ENCODE results near the gene TFDP1. TPM values are rescaled to one million over a fixed set of nuclear protein-coding genes. Genes with fewer than 3 reads are reported as not detected.

Gene TFDP1
- total RNA-seq, 1 donor from 2014 or later = 49.4 TPM

DNA sequence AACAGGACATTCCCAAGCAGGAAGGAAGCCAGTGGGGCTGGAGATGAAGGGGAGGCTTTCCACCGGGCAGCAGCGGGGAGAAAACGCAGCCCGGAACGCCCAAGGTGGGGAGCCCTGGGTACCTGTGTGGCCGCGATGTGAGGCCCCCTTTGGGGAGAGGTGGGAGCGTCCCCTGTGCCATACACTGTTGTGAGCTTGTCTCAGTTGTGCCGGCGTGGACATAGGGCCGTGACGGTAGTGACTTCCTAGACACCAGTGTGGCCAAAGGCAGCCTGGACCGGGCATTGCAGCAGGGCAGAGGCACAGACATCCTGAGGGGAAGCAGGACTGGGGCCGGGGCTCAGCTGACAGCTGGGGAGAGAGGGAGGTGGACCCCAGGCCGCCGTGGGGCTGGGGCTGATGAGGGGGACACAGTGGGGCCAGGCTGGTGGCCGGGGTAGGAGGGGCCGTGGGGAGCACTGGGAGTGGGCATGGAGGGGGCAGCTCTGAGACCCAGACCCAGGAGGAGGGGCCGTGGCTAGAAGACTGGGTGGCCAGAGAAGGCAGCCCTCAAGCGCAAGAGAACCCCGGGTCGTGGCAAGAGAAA lies 38.5 kb upstream of the TFDP1 start:
- TF ChIP-seq CTCF (IDR thresholded peaks at IDR 0.05; ENCODE audit: insufficient read depth, low read depth, low read length) (no peak), EZH2 (IDR thresholded peaks at IDR 0.05; ENCODE audit: insufficient read depth, low read length) (no peak)
- peaks cover 70% of the 10 kb centered on the region for H3K79me2 ChIP-seq (ENCODE audit: insufficient read depth, low read length)
- peaks cover 37% of the 10 kb centered on the region for H3K4me1 ChIP-seq (ENCODE audit: insufficient read depth, low read length)
- H3K4me2 ChIP-seq (ENCODE audit: low read length) = peak overlapping the region; percentile 89
- no peak overlapping the region for H3K27ac ChIP-seq (ENCODE audit: low read depth, low read length)
- no peak for FAIRE-seq
- Mint-ChIP-seq H3K27me3 (ENCODE audit: low read depth, unreplicated experiment) (no peaks in the 10 kb centered on the region), H3K27ac (ENCODE audit: unreplicated experiment) (peak overlapping the region; percentile 26), H3K4me3 (ENCODE audit: unreplicated experiment) (peak overlapping the region; percentile 27), H3K9me3 (ENCODE audit: unreplicated experiment) (peaks cover 3% of the 10 kb centered on the region), H3K4me1 (ENCODE audit: low read depth, unreplicated experiment) (peaks cover 11% of the 10 kb centered on the region), H3K36me3 (ENCODE audit: low read depth, unreplicated experiment) (peaks cover 14% of the 10 kb centered on the region)
- H2AFZ ChIP-seq (ENCODE audit: low read depth, low read length) = no peak overlapping the region
- no peaks in the 10 kb centered on the region for H3K27me3 ChIP-seq (ENCODE audit: insufficient read depth, low read length)
- H3K9ac ChIP-seq (ENCODE audit: low read length) = no peak overlapping the region
- H3K36me3 ChIP-seq (ENCODE audit: insufficient read depth, low read length) = peaks cover 2% of the 10 kb centered on the region
- H3K4me3 ChIP-seq (ENCODE audit: insufficient read depth, low read depth, low read length) = no peak overlapping the region
- H3K9me3 ChIP-seq (ENCODE audit: insufficient read depth, low read depth, low read length) = peaks cover 4% of the 10 kb centered on the region
- H4K20me1 ChIP-seq (ENCODE audit: insufficient read depth, low read length) = peaks cover 69% of the 10 kb centered on the region
- DNase-seq (ENCODE audit: low read depth) = no peak

DNA sequence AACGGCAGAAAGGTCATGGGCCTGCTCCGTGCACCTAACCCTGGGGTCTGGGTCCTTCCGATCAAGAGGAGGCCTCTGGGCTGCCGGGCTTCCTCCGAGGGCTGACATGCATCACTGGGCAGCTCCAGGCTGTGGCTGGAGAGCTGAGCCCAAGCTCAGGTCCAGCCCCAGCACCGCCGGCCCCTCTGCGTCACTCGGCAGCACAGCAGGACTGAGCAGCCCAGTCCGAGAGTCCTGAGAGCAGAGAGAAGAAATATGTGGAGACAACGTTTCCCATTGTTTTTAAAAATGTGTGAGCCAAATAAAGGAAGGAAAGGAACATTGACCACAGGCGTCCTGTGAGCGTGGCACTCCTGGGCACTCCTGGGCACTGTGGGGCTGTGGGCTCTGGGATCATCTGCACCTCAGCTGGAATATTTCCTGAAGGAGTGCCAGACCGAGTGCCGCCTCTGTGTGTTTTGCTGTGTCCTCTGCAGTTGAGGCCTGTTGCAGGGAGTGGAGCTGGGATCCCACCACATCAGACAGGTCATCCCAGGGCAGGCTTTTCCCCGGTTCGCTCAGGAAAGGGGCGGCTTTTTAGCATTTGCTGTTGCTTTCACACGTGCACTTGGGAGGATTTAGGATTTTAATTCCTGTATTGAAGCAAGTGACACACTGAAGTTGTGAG lies 37.8 kb upstream of the TFDP1 start:
- H4K20me1 ChIP-seq (ENCODE audit: insufficient read depth, low read length) = peaks cover 68% of the 10 kb centered on the region
- no peak overlapping the region for H3K4me3 Mint-ChIP-seq (ENCODE audit: unreplicated experiment)
- peak overlapping the region; percentile 79 for H3K9ac ChIP-seq (ENCODE audit: low read length)
- H3K9me3 ChIP-seq (ENCODE audit: insufficient read depth, low read depth, low read length) = no peaks in the 10 kb centered on the region
- no peak overlapping the region for H2AFZ ChIP-seq (ENCODE audit: low read depth, low read length)
- peaks cover 3% of the 10 kb centered on the region for H3K9me3 Mint-ChIP-seq (ENCODE audit: unreplicated experiment)
- no peaks in the 10 kb centered on the region for H3K27me3 Mint-ChIP-seq (ENCODE audit: low read depth, unreplicated experiment)
- peak overlapping the region; percentile 89 for H3K4me2 ChIP-seq (ENCODE audit: low read length)
- DNase-seq (ENCODE audit: low read depth) (no peak), FAIRE-seq (no peak)
- no peaks in the 10 kb centered on the region for H3K27me3 ChIP-seq (ENCODE audit: insufficient read depth, low read length)
- no peak overlapping the region for H3K27ac Mint-ChIP-seq (ENCODE audit: unreplicated experiment)
- peaks cover 17% of the 10 kb centered on the region for H3K36me3 Mint-ChIP-seq (ENCODE audit: low read depth, unreplicated experiment)
- peaks cover 11% of the 10 kb centered on the region for H3K4me1 Mint-ChIP-seq (ENCODE audit: low read depth, unreplicated experiment)
- H3K27ac ChIP-seq (ENCODE audit: low read depth, low read length) = peak overlapping the region; percentile 81
- H3K36me3 ChIP-seq (ENCODE audit: insufficient read depth, low read length) = peaks cover 8% of the 10 kb centered on the region
- no peak overlapping the region for H3K4me3 ChIP-seq (ENCODE audit: insufficient read depth, low read depth, low read length)
- TF ChIP-seq CTCF (IDR thresholded peaks at IDR 0.05; ENCODE audit: insufficient read depth, low read depth, low read length) (no peak), EZH2 (IDR thresholded peaks at IDR 0.05; ENCODE audit: insufficient read depth, low read length) (no peak)
- H3K4me1 ChIP-seq (ENCODE audit: insufficient read depth, low read length) = peaks cover 37% of the 10 kb centered on the region
- H3K79me2 ChIP-seq (ENCODE audit: insufficient read depth, low read length) = peaks cover 71% of the 10 kb centered on the region

Data from astrocyte (in vitro differentiated cells and primary cell).